HG03135 (cell line): Measurements from ENCODE around the gene TMCO1.
A peak's percentile ranks its signal among the peaks of the same experiment; 100 is the strongest.
"Not testable (repeated sequence)": the region's sequence is repeated elsewhere in the genome, so short reads cannot be mapped to it uniquely, and the experiment has no call there.

ENCODE experiments used
- ATAC-seq: cut with Tn5 transposase; IDR thresholded peaks from one replicate; pipeline ENCODE4 v1.9.1; 2021; ENCODE audit warnings: mild to moderate bottlenecking, moderate library complexity; ENCODE audit not compliant: unreplicated experiment

The TMCO1 gene

DNA sequence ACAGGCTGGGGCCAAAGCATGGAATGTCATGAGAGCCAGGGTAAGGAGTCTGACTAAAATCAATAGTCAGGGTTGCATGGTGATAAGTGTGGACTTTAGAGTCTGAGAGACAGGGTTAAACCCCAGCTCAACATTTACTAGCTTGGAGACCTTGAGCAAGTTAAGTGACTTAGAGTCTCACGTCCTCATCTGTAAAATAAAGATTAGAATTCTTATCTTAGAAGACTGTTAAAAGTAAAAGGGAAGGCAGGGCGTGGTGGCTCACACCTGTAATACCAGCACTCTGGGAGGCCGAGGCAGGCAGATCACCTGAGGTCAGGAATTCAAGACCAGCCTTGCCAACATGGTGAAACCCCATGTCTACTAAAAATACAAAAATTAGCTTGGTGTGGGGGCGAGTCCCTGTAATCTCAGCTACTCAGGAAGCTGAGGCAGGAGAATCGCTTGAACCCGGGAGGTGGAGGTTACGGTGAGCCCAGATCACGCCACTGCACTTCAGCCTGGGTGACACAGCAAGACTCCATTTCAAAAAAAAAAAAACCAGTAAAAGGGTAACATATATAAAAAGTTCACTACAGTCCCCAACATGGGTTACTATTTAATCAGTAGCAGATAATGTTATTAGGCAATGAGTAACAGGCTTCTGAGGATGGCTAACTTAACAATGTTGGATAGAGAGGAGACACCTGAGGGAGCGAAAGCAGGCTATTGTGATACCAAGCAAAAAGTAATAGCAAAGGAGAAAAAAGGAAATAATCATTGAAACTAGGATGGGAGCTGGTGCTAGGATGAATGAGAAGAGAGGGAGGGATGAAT is 20.8 kb downstream of the TMCO1 start:
- no peak for ATAC-seq

DNA sequence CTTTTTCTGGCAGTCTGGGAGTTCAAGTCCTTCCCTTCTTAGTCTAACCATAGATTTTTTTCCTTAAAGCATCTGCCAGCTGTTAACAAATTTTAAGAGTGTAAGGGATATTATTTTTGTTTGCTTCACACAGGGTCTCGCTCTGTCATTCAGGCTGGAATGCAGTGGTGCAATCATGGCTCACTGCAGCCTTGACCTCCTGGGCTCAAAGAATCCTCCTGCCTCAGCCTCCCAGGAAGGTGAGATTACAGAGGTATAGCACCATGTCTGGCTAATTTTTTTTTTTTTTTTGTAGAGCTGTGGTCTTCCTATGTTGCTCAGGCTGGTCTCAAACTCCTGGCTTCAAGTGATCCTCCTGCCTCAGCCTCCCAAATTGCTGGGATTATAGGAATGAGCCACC is 23.8 kb downstream of the TMCO1 start:
- not testable (repeated sequence) for ATAC-seq

DNA sequence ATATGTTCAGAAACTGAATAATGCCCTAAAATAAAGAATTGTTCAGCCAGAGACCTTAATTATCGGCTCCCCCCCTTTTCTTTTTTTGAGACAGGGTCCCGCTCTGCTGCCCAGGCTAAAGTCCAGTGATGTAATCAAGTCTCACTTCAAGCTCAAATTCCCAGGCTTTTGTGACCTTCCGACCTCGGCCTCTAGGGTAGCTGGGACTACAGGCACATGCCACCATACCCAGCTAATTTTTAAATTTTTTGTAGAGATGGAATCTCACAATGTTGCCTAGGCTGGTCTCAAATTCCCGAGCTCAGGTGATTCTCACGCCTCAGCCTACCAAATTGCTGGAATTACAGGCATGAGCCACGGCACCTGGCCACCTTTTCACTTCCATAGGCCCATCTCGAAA is 26.5 kb downstream of the TMCO1 start:
- ATAC-seq, result no peak

- ATAC-seq, result peak; percentile 97
These were observed 29.9 kb downstream of the TMCO1 start for GRCh38 chr1:165738794-165739193.

GRCh38 chr1:165737196-165737595 is 31.5 kb downstream of the TMCO1 start:
- no peak for ATAC-seq

DNA sequence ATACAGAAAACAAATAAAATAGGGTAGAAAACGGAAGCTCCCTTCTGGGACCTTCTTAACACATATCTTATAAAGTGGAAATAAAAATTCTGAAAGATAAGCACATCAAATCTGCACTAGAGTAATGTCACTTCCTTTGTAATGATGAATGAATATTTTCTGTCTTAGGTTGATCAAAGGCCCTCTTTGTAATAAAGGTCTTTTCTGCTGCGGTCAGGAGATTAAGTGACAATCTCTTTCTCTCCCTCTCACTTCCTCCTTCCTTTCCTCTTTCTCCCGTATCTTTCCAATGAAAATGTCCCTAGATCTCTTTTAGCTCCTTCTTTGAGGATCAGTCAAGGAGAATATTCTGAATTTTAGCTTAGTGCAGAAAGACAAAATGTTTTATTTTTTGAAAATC is 33.8 kb downstream of the TMCO1 start:
- ATAC-seq, result no peak

DNA sequence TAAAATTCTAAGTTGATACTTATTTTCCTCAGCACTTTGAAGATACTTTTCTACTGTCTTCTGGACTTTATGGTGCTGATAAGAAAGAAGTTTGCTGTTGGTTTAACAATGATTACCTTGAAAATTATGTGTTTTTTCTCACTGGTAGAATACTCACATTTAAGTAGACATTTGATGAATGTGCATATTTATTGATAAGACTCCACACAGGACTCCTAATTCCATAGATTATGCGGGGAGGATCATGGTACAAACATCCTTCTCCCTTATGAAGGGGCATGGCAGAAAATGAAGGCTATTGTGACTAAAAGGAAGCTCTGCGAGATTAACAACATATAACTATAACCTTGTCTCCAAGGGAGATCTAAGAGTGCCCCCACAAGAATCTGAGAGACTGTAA is 41.8 kb downstream of the TMCO1 start:
- no peak for ATAC-seq

DNA sequence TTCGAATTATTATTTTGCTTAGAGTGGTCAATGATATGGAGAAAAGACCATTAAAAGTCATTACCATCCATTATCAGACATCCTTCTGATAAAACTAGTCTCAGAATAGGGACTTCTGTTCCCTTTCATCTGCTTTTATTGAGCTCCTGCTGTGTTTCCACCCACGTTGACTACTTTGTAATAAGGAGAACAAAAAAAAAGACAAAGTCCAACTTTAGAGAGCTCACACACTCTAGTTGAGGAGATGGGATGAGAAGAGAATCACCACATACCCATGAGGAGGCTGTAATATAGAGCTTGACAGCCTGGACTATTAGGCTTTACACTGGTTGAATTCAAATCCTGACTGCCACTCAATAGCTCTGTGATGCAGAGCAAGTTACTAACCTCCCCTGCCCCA is 42.5 kb downstream of the TMCO1 start:
- no peak for ATAC-seq

DNA sequence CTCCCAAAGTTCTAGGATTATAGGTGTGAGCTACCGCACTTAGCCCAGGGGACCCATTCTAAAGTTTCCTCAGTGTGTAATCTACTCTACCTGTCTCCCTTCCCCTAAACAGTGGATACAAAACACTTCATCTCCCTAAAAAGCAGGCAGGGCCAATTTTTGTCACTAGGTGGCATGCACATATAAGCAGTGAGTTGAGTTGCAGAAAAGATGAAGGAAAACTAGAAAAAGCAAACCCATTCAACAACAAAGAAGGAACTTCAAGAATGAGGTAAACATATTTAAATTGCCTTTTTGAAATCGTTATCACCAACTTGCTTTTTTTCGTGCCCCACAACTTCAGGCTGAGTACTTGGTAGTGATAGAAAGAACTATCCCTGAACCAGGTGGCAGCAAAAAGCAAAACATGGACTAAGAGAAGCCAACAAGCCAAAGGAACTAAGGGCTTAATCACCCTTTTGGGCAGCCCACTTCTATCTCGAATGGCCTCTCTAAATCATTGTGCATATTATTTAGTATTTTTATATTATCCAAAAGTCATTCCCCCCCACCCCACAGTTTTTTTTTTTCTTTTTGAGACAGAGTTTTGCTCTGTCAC is 50.7 kb downstream of the TMCO1 start:
- ATAC-seq, result no peak

DNA sequence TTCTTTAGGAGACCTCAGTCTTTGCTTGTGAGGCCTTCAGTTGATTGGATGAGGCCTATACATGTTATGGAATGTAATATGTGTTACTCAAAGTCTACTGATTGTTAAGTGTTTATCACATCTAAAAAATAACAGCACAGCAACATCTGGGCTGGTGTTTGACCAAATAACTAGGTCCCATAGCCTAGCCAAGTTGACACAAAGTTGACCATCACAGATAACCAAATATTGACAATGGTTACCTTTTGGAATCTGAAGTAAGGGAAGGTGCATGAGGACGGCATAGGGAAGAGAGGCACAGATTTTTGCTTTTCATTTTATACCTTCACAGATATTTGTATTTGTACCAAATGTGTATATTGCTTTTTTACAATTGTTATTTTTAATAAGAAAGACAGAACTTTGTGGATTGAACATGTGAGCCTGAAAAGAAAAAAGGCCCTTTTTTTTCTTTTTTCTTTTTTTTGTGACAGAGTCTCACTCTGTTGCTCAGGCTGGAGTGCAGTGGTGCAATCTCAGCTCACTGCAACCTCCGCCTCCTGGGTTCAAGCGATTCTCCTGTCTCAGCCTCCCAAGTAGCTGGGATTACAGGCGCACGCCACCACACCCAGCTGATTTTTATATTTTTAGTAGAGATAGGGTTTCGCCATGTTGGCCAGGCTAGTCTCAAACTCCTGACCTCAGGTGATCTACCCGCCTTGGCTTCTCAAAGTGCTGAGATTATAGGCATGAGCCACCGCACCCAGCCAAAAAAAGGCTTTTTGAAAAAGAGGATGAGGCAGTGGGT is 52.2 kb downstream of the TMCO1 start:
- ATAC-seq, result not testable (repeated sequence)

DNA sequence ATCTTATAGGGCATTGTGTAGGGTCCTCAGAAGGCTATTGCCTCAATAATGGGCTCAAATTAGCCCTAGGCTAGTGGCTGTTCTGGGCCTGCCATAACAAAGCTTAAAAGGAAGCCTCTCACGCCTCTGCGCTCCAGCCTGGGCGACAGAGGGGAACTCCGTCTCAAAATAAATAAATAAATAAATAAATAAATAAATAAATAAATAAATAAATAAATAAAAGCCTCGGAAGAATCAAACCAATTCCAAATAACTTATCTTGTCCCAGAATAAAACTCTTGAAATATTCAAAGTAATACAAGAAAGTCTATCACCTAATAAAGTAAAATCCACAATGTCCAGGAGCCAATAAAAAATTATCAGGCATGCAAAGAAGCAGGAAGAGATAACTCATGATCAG is 55.9 kb downstream of the TMCO1 start:
- ATAC-seq, result no peak

- ATAC-seq, result no peak
These were observed 60.5 kb downstream of the TMCO1 start for GRCh38 chr1:165707984-165708706.

GRCh38 chr1:165703648-165704047 is 65.0 kb downstream of the TMCO1 start:
- ATAC-seq, result no peak

DNA sequence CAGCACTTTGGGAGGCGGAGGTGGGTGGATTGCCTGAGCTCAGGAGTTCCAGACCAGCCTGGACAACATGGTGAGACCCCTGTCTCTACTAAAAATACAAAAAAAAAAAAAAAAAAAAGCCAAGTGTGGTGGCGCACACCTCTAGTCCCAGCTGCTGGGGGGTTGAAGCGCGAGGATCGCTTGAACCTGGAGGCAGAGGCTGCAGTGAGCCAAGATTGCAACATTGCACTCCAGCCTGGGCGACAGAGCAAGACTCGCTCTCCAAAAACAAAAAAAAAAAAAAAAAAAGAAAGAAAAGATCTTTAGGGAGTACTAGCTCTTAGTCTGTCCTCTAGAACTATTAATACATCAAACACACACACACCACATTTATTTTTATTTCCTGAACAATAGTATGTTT is 66.7 kb downstream of the TMCO1 start:
- ATAC-seq, result not testable (repeated sequence)

GRCh38 chr1:165699577-165699976 is 69.1 kb downstream of the TMCO1 start:
- ATAC-seq, result no peak

- peak; percentile 1 for ATAC-seq
These were observed 70.0 kb downstream of the TMCO1 start for GRCh38 chr1:165698761-165699052.

GRCh38 chr1:165697881-165698760 is 70.5 kb downstream of the TMCO1 start, which contains the start of gene ALDH9A1:
Gene ALDH9A1, minus strand, starts transcription at chr1:165698562. Its CDS starts 4 bp downstream, at chr1:165698558.
- peak; percentile 91 for ATAC-seq

- ATAC-seq, result no peak
These were observed 71.2 kb downstream of the TMCO1 start for GRCh38 chr1:165697491-165697880.

- no peak for ATAC-seq
These were observed 72.0 kb downstream of the TMCO1 start for GRCh38 chr1:165696625-165697100.

DNA sequence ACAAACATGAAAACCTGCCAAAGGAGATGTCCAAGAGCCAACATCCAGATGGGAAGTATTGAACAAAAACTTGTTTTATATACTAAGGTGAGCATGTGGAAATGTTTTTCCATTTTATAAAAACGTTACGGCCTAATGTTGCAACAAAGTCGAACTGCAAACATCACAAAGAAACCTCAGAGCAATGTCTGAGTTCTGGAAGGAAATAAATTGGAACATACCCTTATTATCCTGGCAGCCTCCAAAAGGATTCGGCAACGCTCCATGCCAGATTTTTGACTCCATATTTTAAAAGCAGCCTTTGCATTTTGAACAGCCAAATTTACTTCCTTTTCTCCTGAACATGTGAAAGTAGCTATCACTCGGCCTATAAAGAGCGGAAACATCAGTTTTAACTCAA is 73.6 kb downstream of the TMCO1 start:
- no peak for ATAC-seq
